ENCODE measurements around the gene MTUS2.

MTUS2 gene

DNA sequence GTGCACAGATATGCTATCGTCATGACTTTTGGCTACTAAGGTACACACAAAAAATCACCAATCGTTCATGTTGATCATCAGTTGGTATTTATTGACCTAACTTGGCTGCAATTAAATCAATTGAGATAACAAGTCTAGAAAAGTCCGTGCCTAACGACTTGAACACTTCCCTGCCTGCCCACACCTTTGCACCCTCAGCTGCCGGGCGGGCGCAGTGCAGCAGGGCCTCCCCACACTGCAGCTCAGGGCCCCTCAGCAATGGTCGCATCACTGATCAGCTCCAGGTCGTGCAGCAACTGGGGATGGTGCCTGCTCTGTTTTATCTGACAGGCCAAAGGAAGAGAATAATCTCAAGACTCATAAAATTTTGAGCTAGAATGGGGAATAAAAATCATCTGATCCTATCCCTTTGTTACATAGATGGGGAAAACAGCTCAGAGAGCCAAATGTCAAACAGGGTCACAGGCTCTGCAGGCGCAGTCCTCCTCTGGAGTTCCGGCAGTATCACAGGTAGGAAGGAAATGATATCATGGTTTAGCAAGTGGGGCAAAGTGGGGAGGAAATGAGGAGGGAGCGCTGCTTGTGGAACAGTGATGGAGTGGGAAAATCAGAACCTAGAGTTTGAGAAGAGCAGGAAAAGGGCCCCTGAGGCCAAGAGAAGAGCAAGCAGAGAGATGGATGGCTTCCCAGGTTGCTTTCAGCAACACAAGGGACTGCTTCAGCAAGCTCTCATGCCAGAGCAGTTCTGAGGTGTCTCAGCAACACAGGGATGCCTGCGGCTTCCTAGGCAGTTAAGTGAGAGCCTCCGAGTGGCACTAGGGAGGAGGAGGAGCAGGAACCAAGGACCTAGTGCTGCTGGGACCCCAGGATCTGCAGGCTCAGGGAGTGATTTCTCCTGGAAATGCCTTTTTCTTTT lies 717.9 kb downstream of the MTUS2 start:
- Histone ChIP-seq H3K4me3 (replicated peaks; ENCODE audit: insufficient read depth, low read length) (no peak overlapping the region), H3K27ac (replicated peaks) (no peak overlapping the region), H3K27me3 (ENCODE audit: insufficient read depth, poor library complexity, severe bottlenecking) (no peaks in the 10 kb centered on the region)
- TF ChIP-seq REST (IDR thresholded peaks at IDR 0.05; ENCODE audit: insufficient replicate concordance, low read depth): no peak
- TF ChIP-seq GABPA (IDR thresholded peaks at IDR 0.05; ENCODE audit: low read depth): no peak
- no peak for TF ChIP-seq SPI1 (IDR thresholded peaks at IDR 0.05; ENCODE audit: borderline replicate concordance, low read depth)
- no peak for DNase-seq (ENCODE audit: low read depth in 1 of 2, low spot score in 1 of 2)

- Histone ChIP-seq H3K27me3 (ENCODE audit: insufficient read depth, poor library complexity, severe bottlenecking) (no peaks in the 10 kb centered on the region), H3K4me3 (replicated peaks; ENCODE audit: insufficient read depth, low read length) (no peak overlapping the region), H3K27ac (replicated peaks) (no peak overlapping the region)
- TF ChIP-seq POLR2AphosphoS5 (IDR thresholded peaks at IDR 0.05; ENCODE audit: low read depth) (no peak), REST (IDR thresholded peaks at IDR 0.05; ENCODE audit: insufficient replicate concordance, low read depth) (no peak), GABPA (IDR thresholded peaks at IDR 0.05; ENCODE audit: low read depth) (no peak), SPI1 (IDR thresholded peaks at IDR 0.05; ENCODE audit: borderline replicate concordance, low read depth) (no peak)
- DNase-seq (ENCODE audit: low read depth in 1 of 2, low spot score in 1 of 2): no peak
Observed at GRCh38 chr13:29538652-29539040, 718.5 kb downstream of the MTUS2 start.

DNA sequence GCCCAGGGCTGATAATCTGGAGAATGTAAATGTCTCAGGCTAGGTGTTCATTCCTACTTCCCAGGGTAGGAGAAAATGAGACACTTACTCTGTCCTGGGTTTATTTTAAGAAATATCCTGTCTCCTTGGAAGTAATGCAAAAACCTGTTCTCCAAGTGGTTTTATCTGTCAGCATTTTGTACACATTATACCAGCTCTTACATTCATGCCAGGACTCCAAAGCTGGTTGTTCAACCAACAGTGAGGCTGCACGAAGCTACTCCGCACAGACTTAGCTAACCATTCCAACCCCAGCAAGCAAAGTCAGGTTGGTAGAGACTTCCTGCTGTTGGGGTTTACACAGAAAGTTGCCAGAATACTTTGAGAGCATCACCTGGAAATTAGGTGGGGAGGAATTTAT lies 719.7 kb downstream of the MTUS2 start:
- no peak for TF ChIP-seq CTCF (IDR thresholded peaks at IDR 0.05; ENCODE audit: insufficient read depth, low read length)
- no peak for TF ChIP-seq REST (IDR thresholded peaks at IDR 0.05; ENCODE audit: insufficient replicate concordance, low read depth)
- TF ChIP-seq POLR2AphosphoS5 (IDR thresholded peaks at IDR 0.05; ENCODE audit: low read depth): no peak
- TF ChIP-seq GABPA (IDR thresholded peaks at IDR 0.05; ENCODE audit: low read depth): no peak
- no peak for TF ChIP-seq SPI1 (IDR thresholded peaks at IDR 0.05; ENCODE audit: borderline replicate concordance, low read depth)
- no peak overlapping the region for H3K4me3 ChIP-seq (replicated peaks; ENCODE audit: insufficient read depth, low read length)
- H3K27ac ChIP-seq (replicated peaks): no peak overlapping the region
- no peaks in the 10 kb centered on the region for H3K27me3 ChIP-seq (ENCODE audit: insufficient read depth, poor library complexity, severe bottlenecking)
- no peak for DNase-seq (ENCODE audit: low read depth in 1 of 2, low spot score in 1 of 2)

- H3K27ac ChIP-seq (replicated peaks): no peak overlapping the region
- no peaks in the 10 kb centered on the region for H3K27me3 ChIP-seq (ENCODE audit: insufficient read depth, poor library complexity, severe bottlenecking)
- no peak overlapping the region for H3K4me3 ChIP-seq (replicated peaks; ENCODE audit: insufficient read depth, low read length)
- no peak for TF ChIP-seq SPI1 (IDR thresholded peaks at IDR 0.05; ENCODE audit: borderline replicate concordance, low read depth)
- no peak for TF ChIP-seq GABPA (IDR thresholded peaks at IDR 0.05; ENCODE audit: low read depth)
- no peak for TF ChIP-seq REST (IDR thresholded peaks at IDR 0.05; ENCODE audit: insufficient replicate concordance, low read depth)
- TF ChIP-seq CTCF (IDR thresholded peaks at IDR 0.05; ENCODE audit: insufficient read depth, low read length): no peak
- no peak for TF ChIP-seq POLR2AphosphoS5 (IDR thresholded peaks at IDR 0.05; ENCODE audit: low read depth)
- no peak for DNase-seq (ENCODE audit: low read depth in 1 of 2, low spot score in 1 of 2)
Observed at GRCh38 chr13:29540334-29540733, 720.2 kb downstream of the MTUS2 start.

All from HL-60 (cell line).